Karpas-422 (cell line): ENCODE results near the gene CDK11B. TPM values are rescaled to one million over a fixed set of nuclear protein-coding genes. Genes with fewer than 3 reads are reported as not detected.
"Not testable (repeated sequence)": the region's sequence is repeated elsewhere in the genome, so short reads cannot be mapped to it uniquely, and the experiment has no call there.

Experiments
- DNase-seq: peaks from one replicate; pipeline ENCODE4 v3.0.0-alpha.2; 2015
- H2AFZ ChIP-seq: fragments of 200-600 bp; sonication (generic); 2 replicates; pipeline ENCODE4 v1.6.1; 2014; ENCODE audit warnings: antibody characterized with exemption, low read length, mixed read lengths
- H3K27ac ChIP-seq: fragments of 200-600 bp; sonication (generic); 2 replicates; pipeline ENCODE4 v1.5.1; 2014; ENCODE audit warnings: mild to moderate bottlenecking, low read length, moderate library complexity
- H3K27me3 ChIP-seq: fragments of 200-600 bp; sonication (generic); 2 replicates; pipeline ENCODE4 v1.6.1; 2014; ENCODE audit warnings: low read length, mixed read lengths
- H3K36me3 ChIP-seq: fragments of 200-600 bp; sonication (generic); 2 replicates; pipeline ENCODE4 v1.6.1; 2014; ENCODE audit warnings: low read length, mixed read lengths; ENCODE audit not compliant: insufficient read depth
- H3K4me1 ChIP-seq: fragments of 200-600 bp; sonication (generic); 2 replicates; pipeline ENCODE4 v1.6.1; 2014; ENCODE audit warnings: mild to moderate bottlenecking, low read length, mixed read lengths
- H3K4me2 ChIP-seq: fragments of 200-600 bp; sonication (generic); 2 replicates; pipeline ENCODE4 v1.6.1; 2014; ENCODE audit warnings: low read length, low read depth, mild to moderate bottlenecking; ENCODE audit not compliant: poor library complexity, severe bottlenecking
- H3K4me3 ChIP-seq: fragments of 200-600 bp; sonication (generic); 2 replicates; pipeline ENCODE4 v1.5.1; 2014; ENCODE audit warnings: mild to moderate bottlenecking, antibody characterized with exemption, low read length, mixed read lengths
- H3K79me2 ChIP-seq: fragments of 200-600 bp; sonication (generic); 2 replicates; pipeline ENCODE4 v1.6.1; 2014; ENCODE audit warnings: mild to moderate bottlenecking, low read length, mixed read lengths
- H3K9ac ChIP-seq: fragments of 200-600 bp; sonication (generic); 2 replicates; pipeline ENCODE4 v1.6.0; 2014; ENCODE audit warnings: low read length
- H3K9me2 ChIP-seq: fragments of 200-600 bp; sonication (generic), shearing (Covaris generic); replicated peaks from 2 replicates; pipeline ENCODE4 v1.6.0; 2014; ENCODE audit warnings: mild to moderate bottlenecking, low read length, moderate library complexity; ENCODE audit not compliant: insufficient read depth
- H3K9me3 ChIP-seq: fragments of 300-700, 200-600 bp; sonication (generic); 2 replicates; pipeline ENCODE4 v1.6.1; 2014; ENCODE audit warnings: low read length, mixed read lengths
- H4K20me1 ChIP-seq: fragments of 200-600 bp; sonication (generic); 2 replicates; pipeline ENCODE4 v1.6.1; 2014; ENCODE audit warnings: mild to moderate bottlenecking, antibody characterized with exemption, low read length, low read depth; ENCODE audit not compliant: insufficient read depth
- total RNA-seq: library from RNA; depleted of rRNA; stranded (reverse); fragments of >200 nt; shearing (Covaris generic); gene quantifications from 2 replicates; pipeline ENCODE4 v1.2.3, GENCODE V29; 2014; ENCODE audit warnings: low replicate concordance

Gene CDK11B
- total RNA-seq, 1 experiment from 2014 or later: 11.4 TPM

DNA sequence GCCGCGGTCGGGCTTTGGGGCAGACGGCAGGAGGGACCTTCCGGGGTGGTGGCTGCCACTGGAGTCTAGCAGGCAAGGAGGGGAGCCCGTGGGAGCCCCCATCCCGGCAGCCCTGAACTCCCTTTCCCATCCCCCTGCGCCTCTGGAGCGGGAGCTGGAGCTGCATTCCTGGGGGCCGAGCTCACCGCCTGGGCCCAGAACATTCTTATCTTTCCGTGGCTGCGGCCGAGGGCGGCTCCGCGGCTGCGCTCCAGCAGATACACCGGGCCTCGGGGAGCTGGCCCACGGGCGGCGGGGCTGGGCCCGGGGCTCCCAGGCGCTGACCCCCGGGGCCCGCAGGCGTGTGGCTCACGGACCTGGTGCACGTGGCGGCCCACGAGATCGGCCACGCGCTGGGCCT lies 25.4 kb downstream of the CDK11B start:
- not testable (repeated sequence) for H3K79me2 ChIP-seq, H3K4me2 ChIP-seq, H3K9me2 ChIP-seq, H3K9me3 ChIP-seq, H3K27ac ChIP-seq, H3K27me3 ChIP-seq, H3K4me3 ChIP-seq, H3K9ac ChIP-seq, H4K20me1 ChIP-seq, DNase-seq, H3K36me3 ChIP-seq, H2AFZ ChIP-seq
- H3K4me1 ChIP-seq: peaks cover 22% of the 10 kb centered on the region

DNA sequence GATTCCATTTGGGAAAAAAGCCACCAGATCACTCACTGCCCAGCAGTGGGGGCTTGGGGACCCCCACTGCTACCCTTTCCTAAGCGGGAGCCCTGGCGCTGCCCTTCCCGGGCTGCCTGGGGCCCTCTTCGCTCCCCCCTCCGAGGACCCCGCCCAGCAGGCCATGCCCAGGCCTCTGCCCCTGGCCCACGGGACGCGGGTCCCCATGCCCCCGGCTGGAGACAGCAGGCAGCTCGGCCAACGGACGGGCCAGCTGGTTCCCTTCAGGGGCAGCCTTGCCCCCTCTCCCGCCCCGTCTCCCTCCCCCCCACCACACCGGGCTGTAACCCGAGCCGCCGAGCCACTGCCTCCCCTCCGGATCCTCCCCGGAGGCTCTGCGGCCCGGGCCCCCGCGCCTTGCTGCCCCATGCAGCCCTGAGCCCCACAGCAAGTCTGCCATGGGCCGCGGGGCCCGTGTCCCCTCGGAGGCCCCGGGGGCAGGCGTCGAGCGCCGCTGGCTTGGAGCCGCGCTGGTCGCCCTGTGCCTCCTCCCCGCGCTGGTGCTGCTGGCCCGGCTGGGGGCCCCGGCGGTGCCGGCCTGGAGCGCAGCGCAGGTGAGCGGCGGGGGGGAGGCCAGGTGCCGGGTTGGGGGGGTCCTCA lies 26.9 kb downstream of the CDK11B start, which contains the start of gene MMP23B:
Gene MMP23B (plus strand): TSS at position 392 of the 639 bp plus-strand sequence. CDS start 46 bp downstream, at position 438.
- H3K9me3 ChIP-seq: no peaks in the 10 kb centered on the region
- no peak within 1 kb of the TSS for H3K4me2 ChIP-seq
- no peak for DNase-seq
- H3K9ac ChIP-seq: no peak within 1 kb of the TSS
- no peaks in the 10 kb centered on the region for H3K36me3 ChIP-seq
- no peaks in the 10 kb centered on the region for H3K27me3 ChIP-seq
- peaks cover 22% of the 10 kb centered on the region for H3K4me1 ChIP-seq
- H3K79me2 ChIP-seq: no peaks in the 10 kb centered on the region
- no peak within 1 kb of the TSS for H3K27ac ChIP-seq
- H3K4me3 ChIP-seq: no peak within 1 kb of the TSS
- no peaks in the 10 kb centered on the region for H3K9me2 ChIP-seq
- no peaks in the 10 kb centered on the region for H4K20me1 ChIP-seq
- no peak within 1 kb of the TSS for H2AFZ ChIP-seq

GRCh38 chr1:1630965-1631781 lies 27.6 kb downstream of the CDK11B start:
- no peak for DNase-seq
- Histone ChIP-seq H3K79me2 (no peaks in the 10 kb centered on the region), H3K9me3 (no peaks in the 10 kb centered on the region), H3K36me3 (no peaks in the 10 kb centered on the region), H3K4me2 (peak overlapping the region; percentile 47), H3K4me1 (peaks cover 22% of the 10 kb centered on the region), H3K9ac (peak overlapping the region; percentile 36; the same call in 1 of the 2 replicates), H3K9me2 (no peaks in the 10 kb centered on the region), H3K27me3 (no peaks in the 10 kb centered on the region), H4K20me1 (no peaks in the 10 kb centered on the region), H3K4me3 (no peak overlapping the region), H2AFZ (no peak overlapping the region), H3K27ac (no peak overlapping the region)

- Histone ChIP-seq H3K9me3 (no peaks in the 10 kb centered on the region), H3K27ac (peak overlapping the region; percentile 46), H3K9ac (peak overlapping the region; percentile 36), H2AFZ (peak overlapping the region; percentile 23; the same call in 1 of the 2 replicates), H3K79me2 (no peaks in the 10 kb centered on the region), H3K4me2 (peak overlapping the region; percentile 47), H3K9me2 (no peaks in the 10 kb centered on the region), H3K4me1 (peaks cover 22% of the 10 kb centered on the region), H3K27me3 (no peaks in the 10 kb centered on the region), H3K36me3 (no peaks in the 10 kb centered on the region), H3K4me3 (peak overlapping the region; percentile 18; the same call in 1 of the 2 replicates), H4K20me1 (no peaks in the 10 kb centered on the region)
- DNase-seq: peak; percentile 96
Observed at GRCh38 chr1:1630191-1630964, 28.4 kb downstream of the CDK11B start.

GRCh38 chr1:1629430-1630190 lies 29.2 kb downstream of the CDK11B start:
- peaks cover 22% of the 10 kb centered on the region for H3K4me1 ChIP-seq
- DNase-seq: peak; percentile 85
- H2AFZ ChIP-seq: peak overlapping the region; percentile 75; the same call in 1 of the 2 replicates
- H3K27me3 ChIP-seq: no peaks in the 10 kb centered on the region
- peak overlapping the region; percentile 88 for H3K4me2 ChIP-seq
- H3K79me2 ChIP-seq: no peaks in the 10 kb centered on the region
- no peaks in the 10 kb centered on the region for H3K36me3 ChIP-seq
- H3K9me3 ChIP-seq: no peaks in the 10 kb centered on the region
- peak overlapping the region; percentile 61 for H3K27ac ChIP-seq
- peak overlapping the region; percentile 79 for H3K9ac ChIP-seq
- peak overlapping the region; percentile 82 for H3K4me3 ChIP-seq
- no peaks in the 10 kb centered on the region for H4K20me1 ChIP-seq
- H3K9me2 ChIP-seq: no peaks in the 10 kb centered on the region

DNA sequence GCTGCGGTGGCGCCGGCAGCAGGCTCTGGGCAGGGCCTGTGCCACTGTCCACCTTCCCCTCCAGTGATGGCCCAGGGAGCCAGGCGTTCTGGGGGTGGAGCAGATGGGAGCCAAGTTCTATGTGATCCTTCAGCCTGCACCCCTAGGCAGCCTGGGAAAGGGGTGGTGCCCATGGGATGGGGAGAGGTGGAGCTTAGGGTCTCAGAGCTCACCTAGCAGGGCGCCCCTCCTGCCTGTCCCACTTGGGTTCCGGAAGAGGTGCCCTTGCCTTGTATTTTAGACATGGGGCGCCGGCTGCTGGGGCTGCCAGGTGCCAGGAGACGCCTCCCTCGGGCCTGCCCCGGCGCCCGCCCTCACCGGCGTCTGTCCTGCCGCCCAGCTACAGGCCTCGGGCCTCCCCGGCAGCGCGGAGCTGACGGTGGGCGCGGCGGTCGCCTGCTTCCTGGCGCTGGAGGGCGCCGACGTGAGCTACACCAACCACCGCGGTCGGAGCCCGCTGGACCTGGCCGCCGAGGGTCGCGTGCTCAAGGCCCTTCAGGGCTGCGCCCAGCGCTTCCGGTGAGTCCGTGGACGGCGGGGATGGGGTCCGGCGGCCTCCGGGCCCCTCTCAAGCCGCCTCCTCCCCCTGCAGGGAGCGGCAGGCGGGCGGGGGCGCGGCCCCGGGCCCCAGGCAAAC lies 29.9 kb downstream of the CDK11B start:
- Histone ChIP-seq H3K9me3 (no peaks in the 10 kb centered on the region), H3K36me3 (no peaks in the 10 kb centered on the region), H3K79me2 (no peaks in the 10 kb centered on the region), H2AFZ (peak overlapping the region; percentile 75), H3K4me3 (peak overlapping the region; percentile 82), H3K4me2 (peak overlapping the region; percentile 88), H3K4me1 (peaks cover 22% of the 10 kb centered on the region), H3K9ac (peak overlapping the region; percentile 79), H3K27ac (peak overlapping the region; percentile 61), H3K27me3 (no peaks in the 10 kb centered on the region), H4K20me1 (no peaks in the 10 kb centered on the region), H3K9me2 (no peaks in the 10 kb centered on the region)
- peak; percentile 88 for DNase-seq
